Epithelial cell of esophagus (primary cell): ENCODE results near the gene AP2A2.

Experiments used
- DNase-seq: peaks from one replicate; pipeline ENCODE4 v3.0.0; 2010; ENCODE audit warnings: low read depth
- H3K4me3 ChIP-seq: 2 replicates; pipeline ENCODE4 v1.5.1; 2011; ENCODE audit warnings: mild to moderate bottlenecking, low read length, control low read depth
- TF ChIP-seq, protein P1 (sequence below): IDR thresholded peaks from 2 replicates; pipeline ENCODE4 v1.5.1; 2011; ENCODE audit warnings: low read depth, mild to moderate bottlenecking, low read length, control low read depth, inconsistent platforms; ENCODE audit not compliant: insufficient read depth; ENCODE audit errors: missing control alignments

The AP2A2 gene

DNA sequence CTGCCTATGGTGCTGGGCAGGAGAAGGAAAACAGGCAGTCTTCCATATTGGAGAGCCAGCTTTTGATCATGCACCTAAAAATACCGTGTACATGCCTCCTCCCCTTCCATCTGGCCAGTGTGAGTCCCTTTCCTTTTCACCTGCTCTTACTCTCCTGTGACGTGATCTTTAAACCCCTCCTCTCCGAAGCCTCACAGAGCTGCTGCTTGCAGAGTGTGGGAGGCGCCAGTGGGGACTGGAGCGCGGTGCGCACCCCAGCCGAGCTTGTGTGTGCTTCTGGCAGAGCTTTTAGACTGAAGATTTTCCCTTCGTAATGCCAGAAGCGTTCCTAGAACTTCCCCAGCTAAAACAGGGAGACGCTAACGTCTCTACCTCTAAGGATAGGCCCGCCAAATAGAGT, 81.1 kb downstream of the AP2A2 start:
- no peak overlapping the region for H3K4me3 ChIP-seq
- DNase-seq = no peak
- TF ChIP-seq, protein P1, sequence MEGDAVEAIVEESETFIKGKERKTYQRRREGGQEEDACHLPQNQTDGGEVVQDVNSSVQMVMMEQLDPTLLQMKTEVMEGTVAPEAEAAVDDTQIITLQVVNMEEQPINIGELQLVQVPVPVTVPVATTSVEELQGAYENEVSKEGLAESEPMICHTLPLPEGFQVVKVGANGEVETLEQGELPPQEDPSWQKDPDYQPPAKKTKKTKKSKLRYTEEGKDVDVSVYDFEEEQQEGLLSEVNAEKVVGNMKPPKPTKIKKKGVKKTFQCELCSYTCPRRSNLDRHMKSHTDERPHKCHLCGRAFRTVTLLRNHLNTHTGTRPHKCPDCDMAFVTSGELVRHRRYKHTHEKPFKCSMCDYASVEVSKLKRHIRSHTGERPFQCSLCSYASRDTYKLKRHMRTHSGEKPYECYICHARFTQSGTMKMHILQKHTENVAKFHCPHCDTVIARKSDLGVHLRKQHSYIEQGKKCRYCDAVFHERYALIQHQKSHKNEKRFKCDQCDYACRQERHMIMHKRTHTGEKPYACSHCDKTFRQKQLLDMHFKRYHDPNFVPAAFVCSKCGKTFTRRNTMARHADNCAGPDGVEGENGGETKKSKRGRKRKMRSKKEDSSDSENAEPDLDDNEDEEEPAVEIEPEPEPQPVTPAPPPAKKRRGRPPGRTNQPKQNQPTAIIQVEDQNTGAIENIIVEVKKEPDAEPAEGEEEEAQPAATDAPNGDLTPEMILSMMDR = no peak

DNA sequence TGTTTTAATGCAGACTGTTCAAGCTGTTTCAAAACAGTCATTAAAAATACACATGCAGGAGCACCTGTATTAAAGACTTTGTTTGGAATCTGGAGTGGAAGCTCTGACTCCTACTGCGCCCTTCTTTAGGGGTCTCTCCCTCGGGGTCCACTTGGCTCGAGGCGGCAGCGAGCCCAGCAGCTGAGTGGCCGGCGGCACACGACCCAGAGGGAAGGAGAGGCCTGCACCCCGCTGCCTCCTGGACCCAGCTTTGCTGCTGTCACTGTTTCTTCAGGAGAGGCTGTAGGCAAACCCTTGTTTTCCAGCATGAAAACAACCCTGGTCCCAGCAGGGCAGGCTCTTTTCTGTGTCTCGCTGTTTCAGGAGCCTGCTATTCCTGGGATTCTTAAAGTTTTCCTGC, 81.6 kb downstream of the AP2A2 start:
- TF ChIP-seq, protein P1 = no peak
- no peak for DNase-seq

DNA sequence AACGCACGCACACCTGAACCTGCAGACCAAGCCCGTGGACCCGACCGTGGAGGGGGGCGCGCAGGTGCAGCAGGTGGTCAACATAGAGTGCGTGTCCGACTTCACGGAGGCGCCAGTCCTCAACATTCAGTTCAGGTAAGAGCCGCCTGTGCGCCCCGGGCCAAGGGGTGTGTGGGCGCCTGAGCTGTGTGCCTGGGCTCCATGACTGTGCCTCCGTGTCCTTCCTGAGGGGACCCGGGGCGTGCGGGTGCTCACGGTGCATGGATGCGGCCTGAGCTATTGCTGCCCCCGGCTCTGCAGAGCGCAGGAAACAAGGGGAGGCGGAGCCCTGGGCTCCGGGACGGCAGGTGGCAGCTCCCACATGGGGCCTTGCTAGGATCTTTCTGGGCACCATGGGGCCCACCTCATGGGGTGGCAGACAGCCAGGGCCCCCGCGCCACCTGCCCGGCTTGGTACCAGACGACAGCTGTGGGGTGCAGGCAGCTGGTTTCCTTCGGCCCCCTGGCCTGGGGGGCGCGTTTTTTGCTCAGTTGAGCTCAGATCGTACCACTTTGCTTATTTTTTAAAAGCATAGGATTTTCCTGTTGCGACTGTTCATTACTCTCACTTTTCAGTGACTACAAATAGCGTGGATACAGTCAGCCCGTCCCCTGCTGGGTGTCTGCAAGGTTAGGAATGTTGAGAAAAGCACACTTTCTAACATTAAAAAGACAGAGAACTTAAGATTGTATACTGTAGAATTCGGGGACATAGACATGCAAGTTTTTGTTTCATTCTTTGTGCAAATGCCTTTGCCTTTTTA, 82.5 kb downstream of the AP2A2 start:
- TF ChIP-seq, protein P1 = no peak
- no peak for DNase-seq
- H3K4me3 ChIP-seq = no peak overlapping the region

More for the DNA sequence above, 81.6 kb downstream of the AP2A2 start:
- H3K4me3 ChIP-seq = no peak overlapping the region

DNA sequence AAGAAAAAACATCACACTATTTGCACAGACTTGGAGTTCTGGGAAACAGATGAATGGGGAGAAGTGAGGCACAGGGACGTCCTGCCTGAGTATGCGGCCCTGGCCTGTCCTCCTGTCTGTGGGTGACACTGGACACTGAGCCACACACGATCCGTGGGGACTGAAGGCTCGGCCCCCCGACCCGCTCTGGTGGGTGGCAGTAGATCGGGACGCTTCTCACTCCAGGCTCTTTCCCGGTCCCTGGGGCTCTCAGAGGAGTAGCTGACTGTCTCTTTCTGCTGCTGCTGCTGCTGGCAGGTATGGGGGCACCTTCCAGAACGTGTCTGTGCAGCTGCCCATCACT, 83.1 kb downstream of the AP2A2 start:
- H3K4me3 ChIP-seq = no peak overlapping the region
- TF ChIP-seq, protein P1 = no peak
- DNase-seq = no peak

DNA sequence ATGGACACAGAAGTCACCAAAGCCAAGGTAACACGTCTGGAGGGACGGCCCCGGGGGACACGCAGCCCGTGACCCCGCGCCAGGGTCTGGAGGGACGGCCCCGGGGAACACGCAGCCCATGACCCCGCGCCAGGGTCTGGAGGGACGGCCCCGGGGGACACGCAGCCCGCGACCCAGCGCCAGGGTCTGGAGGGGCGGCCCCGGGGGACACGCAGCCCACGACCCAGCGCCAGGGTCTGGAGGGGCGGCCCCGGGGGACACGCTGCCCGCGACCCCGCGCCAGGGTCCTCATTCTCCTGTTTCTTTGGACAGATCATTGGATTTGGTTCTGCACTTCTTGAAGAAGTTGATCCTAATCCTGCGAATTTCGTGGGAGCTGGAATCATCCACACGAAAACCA, 83.7 kb downstream of the AP2A2 start:
- no peak overlapping the region for H3K4me3 ChIP-seq
- TF ChIP-seq, protein P1 = no peak
- DNase-seq = no peak

DNA sequence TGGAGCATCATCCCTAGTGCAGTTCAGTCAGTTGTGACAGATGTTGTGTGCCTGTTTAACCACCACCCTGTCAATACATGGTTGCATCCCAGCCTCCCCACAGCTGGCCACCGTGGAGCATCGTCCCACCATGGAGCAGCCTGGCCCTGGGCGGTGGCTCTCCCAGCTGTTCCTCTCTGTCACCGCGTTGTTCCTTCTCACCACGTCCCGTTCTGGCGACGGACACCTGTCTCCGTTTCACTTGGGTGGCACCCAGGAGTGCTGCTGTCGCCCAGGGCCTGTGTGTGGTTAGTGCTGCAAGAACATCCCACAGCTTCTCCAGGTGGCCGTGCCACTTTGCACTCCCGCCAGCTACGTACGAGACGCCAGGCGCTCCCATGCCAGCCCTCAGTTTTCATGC, 84.3 kb downstream of the AP2A2 start:
- no peak for DNase-seq
- H3K4me3 ChIP-seq = no peak overlapping the region
- TF ChIP-seq, protein P1 = no peak
